WERI-Rb-1 (cell line): ENCODE data around the gene ACOX3.
A peak's percentile ranks its signal among the peaks of the same experiment; 100 is the strongest.

ENCODE experiments used
- DNase-seq: peaks from one replicate; pipeline ENCODE4 v3.0.0-alpha.2; 2020
- H3K27ac ChIP-seq: fragments of 250-450 bp; sonication (Bioruptor Pico); 2 replicates; pipeline ENCODE4 v1.5.1; 2020; ENCODE audit warnings: mild to moderate bottlenecking, moderate library complexity
- H3K27me3 ChIP-seq: fragments of 250-450 bp; sonication (Bioruptor Pico); 2 replicates; pipeline ENCODE4 v1.5.1; 2021; ENCODE audit warnings: mild to moderate bottlenecking, low read depth, moderate library complexity; ENCODE audit not compliant: insufficient read depth, severe bottlenecking
- H3K36me3 ChIP-seq: fragments of 250-450 bp; sonication (Bioruptor Pico); 2 replicates; pipeline ENCODE4 v1.5.1; 2020; ENCODE audit warnings: mild to moderate bottlenecking, moderate library complexity
- H3K4me3 ChIP-seq: 2 replicates; pipeline ENCODE4 v1.5.1; 2011; ENCODE audit warnings: low read depth, mild to moderate bottlenecking, control low read depth, low read length
- H3K9me3 ChIP-seq: fragments of 250-450 bp; sonication (Bioruptor Pico); 2 replicates; pipeline ENCODE4 v1.5.1; 2021; ENCODE audit warnings: mild to moderate bottlenecking, moderate library complexity; ENCODE audit not compliant: severe bottlenecking
- TF ChIP-seq, protein P1 (sequence below): IDR thresholded peaks from 2 replicates; pipeline ENCODE4 v1.5.1; 2011; ENCODE audit warnings: low read depth, mild to moderate bottlenecking, control low read depth, inconsistent platforms, low read length

ACOX3 gene

DNA sequence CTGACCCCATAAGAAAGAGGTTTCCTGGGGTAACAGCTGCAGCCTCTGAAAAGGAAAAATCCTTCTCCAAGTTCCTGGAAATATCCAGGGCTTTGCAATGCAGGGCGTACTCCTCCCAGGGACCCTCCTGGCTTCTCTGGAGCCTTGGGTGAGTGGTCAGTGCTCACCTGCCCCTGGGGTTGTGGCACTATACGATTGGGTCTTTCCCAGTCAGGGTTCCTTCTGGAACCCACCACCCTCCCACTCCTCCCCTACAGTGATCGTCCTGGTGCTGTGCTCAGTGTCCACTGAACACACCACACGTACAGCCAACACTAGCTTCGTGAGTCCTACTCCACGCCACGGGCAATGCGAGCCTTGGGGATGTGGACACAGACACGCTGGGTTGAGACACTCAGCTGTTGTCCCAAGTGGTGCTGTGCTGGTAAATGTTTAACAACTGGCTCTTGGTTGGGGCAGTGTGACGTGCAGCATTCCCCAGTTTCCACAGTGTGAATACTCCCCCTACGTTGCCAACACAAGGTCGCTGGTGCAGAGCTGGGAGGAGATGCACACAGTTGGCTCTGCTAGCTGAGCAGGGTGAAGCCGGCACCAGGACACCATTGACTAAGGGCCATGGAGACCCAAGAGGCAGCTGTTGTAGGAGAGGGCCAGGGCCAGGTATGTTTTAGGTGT is 105.6 kb downstream of the ACOX3 start:
- H3K4me3 ChIP-seq = no peak overlapping the region
- no peaks in the 10 kb centered on the region for H3K27me3 ChIP-seq
- peaks cover 7% of the 10 kb centered on the region for H3K9me3 ChIP-seq
- TF ChIP-seq, protein P1, sequence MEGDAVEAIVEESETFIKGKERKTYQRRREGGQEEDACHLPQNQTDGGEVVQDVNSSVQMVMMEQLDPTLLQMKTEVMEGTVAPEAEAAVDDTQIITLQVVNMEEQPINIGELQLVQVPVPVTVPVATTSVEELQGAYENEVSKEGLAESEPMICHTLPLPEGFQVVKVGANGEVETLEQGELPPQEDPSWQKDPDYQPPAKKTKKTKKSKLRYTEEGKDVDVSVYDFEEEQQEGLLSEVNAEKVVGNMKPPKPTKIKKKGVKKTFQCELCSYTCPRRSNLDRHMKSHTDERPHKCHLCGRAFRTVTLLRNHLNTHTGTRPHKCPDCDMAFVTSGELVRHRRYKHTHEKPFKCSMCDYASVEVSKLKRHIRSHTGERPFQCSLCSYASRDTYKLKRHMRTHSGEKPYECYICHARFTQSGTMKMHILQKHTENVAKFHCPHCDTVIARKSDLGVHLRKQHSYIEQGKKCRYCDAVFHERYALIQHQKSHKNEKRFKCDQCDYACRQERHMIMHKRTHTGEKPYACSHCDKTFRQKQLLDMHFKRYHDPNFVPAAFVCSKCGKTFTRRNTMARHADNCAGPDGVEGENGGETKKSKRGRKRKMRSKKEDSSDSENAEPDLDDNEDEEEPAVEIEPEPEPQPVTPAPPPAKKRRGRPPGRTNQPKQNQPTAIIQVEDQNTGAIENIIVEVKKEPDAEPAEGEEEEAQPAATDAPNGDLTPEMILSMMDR = no peak
- peak; percentile 2 for DNase-seq
- H3K36me3 ChIP-seq = no peaks in the 10 kb centered on the region
- H3K27ac ChIP-seq = no peak overlapping the region

DNA sequence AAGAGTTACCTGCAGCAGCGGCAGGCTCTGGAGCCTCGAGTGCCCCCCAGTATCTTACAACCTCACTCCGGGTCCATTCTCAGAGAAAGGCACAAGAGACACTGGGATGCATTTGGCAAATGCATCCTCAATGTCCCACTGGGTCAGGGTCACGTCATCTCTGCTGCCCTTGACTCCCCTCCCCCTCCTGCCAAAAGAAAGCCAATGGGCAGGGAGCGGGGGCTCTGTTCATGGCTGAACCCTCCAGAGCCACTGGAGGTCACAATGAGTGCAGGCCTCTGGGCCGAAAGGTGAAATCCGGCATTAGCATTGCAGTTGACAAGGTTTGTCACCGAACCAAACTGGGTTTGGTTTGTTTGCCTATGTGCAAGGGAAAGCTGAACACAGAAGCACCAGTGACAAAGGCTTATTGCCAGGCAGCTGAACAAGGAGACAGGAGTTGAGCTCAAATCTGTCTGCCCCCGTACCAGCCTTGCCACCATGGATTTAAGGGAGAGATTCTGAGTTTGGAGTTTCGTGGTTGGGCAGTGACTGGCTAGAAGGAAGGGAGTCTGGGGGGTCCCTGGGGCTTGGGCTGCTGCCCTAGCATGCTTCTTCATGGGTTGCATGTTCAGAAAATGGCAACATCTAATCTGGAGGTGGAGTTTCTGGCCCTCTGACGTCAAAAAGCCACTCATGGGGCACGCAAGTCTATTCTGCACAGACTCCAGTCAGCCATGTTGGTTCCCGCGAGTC is 106.6 kb downstream of the ACOX3 start:
- H3K9me3 ChIP-seq = peaks cover 7% of the 10 kb centered on the region
- DNase-seq = no peak
- H3K27ac ChIP-seq = no peak overlapping the region
- no peaks in the 10 kb centered on the region for H3K36me3 ChIP-seq
- no peaks in the 10 kb centered on the region for H3K27me3 ChIP-seq
- H3K4me3 ChIP-seq = no peak overlapping the region
- TF ChIP-seq, protein P1 = no peak

DNA sequence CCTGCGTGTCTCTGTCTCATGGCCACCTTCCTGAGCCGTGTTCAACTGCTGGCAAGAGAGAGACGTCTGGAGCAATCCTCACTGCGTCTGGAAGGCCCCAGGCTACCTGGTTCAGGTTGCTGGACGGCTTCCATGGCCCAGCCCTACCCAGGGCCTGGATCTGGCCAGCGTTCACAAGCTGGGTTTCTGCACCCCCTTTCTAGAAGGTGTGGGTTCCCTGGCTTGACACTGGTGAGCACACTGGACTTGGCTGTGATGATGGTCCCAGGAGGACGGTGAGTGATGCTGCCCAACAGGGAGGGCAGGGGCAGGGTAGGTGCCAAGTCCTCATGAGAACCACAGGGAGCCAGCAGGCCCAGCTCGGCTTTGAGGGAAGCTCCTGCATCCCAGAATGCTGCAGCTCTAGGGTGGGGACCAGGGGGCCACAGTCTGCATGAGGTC is 107.6 kb downstream of the ACOX3 start:
- no peak overlapping the region for H3K4me3 ChIP-seq
- TF ChIP-seq, protein P1 = no peak
- H3K27me3 ChIP-seq = no peaks in the 10 kb centered on the region
- H3K36me3 ChIP-seq = no peaks in the 10 kb centered on the region
- H3K27ac ChIP-seq = no peak overlapping the region
- DNase-seq = peak; percentile 1
- peaks cover 7% of the 10 kb centered on the region for H3K9me3 ChIP-seq

DNA sequence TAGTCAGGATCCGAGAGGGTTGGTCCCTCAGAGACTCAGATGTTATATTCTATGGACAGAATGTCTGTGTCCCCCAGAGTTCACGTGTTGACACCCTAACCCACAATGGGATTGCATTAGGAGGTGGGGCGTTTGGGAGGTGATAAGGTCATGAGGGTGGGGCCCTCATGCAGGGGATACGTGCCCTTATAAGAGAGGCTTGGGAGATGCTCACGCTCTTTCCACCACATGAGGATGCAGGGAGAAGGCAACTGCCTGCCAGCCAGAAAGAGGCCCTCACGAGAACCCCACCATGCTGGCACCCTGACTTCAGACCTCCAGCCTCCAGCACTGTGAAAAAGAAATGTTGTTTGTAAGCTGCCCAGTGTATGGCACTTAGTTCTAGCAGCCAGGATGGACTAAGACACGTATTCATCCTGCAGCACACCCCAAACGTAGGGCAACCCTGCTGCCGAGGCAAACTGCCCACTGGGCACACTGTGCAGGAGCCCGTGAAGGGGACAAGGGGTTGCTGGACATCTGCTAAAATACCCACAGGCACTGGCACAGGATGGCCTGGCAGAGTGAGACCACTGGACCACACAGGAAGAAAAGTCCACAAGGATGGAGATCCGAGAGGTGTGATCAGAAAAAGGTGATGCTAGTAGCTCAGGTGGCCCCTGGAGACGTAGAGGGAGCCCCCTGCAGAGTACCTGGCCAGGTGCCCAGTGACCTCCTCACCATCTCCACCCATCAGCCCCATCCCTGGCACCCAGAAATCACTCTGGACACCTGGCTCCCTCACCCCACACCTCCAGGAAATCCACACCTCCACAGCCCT is 108.3 kb downstream of the ACOX3 start:
- no peaks in the 10 kb centered on the region for H3K36me3 ChIP-seq
- DNase-seq = peak; percentile 2
- H3K27ac ChIP-seq = no peak overlapping the region
- peaks cover 7% of the 10 kb centered on the region for H3K9me3 ChIP-seq
- TF ChIP-seq, protein P1 = no peak
- no peaks in the 10 kb centered on the region for H3K27me3 ChIP-seq
- no peak overlapping the region for H3K4me3 ChIP-seq

DNA sequence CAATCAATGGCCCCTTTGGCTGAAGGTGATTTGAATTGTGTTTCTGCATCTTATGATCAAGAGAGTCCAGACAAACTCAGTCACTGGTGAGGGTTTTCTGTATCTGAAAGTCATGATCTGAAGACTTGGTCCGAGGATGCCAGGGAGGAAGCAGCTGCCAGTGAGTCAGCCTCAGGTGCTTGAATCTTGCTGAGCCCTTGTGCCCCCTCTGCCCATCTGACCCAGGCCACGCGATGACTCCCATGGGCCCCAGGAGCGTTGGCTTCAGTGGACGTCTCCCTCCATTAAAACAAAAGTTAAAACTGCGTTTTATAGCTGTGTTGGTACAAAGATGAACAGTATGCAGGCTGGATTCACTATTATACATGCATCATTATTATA is 109.0 kb downstream of the ACOX3 start:
- DNase-seq = peak; percentile 0
- H3K27ac ChIP-seq = no peak overlapping the region
- H3K27me3 ChIP-seq = no peaks in the 10 kb centered on the region
- H3K4me3 ChIP-seq = no peak overlapping the region
- TF ChIP-seq, protein P1 = no peak
- no peaks in the 10 kb centered on the region for H3K36me3 ChIP-seq
- peaks cover 13% of the 10 kb centered on the region for H3K9me3 ChIP-seq
